B cell (primary cell): ENCODE data around the gene ACP7.

ENCODE experiments used
- CTCF ChIP-seq: fragments of 200-600 bp; IDR thresholded peaks from one replicate; pipeline ENCODE4 v1.8.0; 2022; ENCODE audit warnings: antibody characterized with exemption, mild to moderate bottlenecking
- EZH2 ChIP-seq: IDR thresholded peaks from 2 replicates; pipeline ENCODE4 v1.6.1; 2012; ENCODE audit warnings: borderline replicate concordance, low read depth, mild to moderate bottlenecking, moderate library complexity, low read length; ENCODE audit not compliant: insufficient read depth, poor library complexity, severe bottlenecking

- TF ChIP-seq CTCF (no peak), EZH2 (no peak)
These were observed 22.0 kb downstream of the ACP7 start for GRCh38 chr19:39106194-39106593.
